PC-3 (cell line): ENCODE data around the gene ANKUB1.

ENCODE experiments used
- EZH2 ChIP-seq: fragments of 300-600 bp; sonication (generic); IDR thresholded peaks from one replicate; pipeline ENCODE4 v1.6.1; 2017; ENCODE audit warnings: antibody characterized with exemption, mild to moderate bottlenecking, low read length; ENCODE audit not compliant: unreplicated experiment
- TF ChIP-seq, protein P1 (sequence below): fragments of 300-600 bp; sonication (generic); conservative IDR thresholded peaks from 2 replicates; pipeline ENCODE4 v1.5.1; 2017; ENCODE audit warnings: antibody characterized with exemption, low read depth, mild to moderate bottlenecking, low read length

DNA sequence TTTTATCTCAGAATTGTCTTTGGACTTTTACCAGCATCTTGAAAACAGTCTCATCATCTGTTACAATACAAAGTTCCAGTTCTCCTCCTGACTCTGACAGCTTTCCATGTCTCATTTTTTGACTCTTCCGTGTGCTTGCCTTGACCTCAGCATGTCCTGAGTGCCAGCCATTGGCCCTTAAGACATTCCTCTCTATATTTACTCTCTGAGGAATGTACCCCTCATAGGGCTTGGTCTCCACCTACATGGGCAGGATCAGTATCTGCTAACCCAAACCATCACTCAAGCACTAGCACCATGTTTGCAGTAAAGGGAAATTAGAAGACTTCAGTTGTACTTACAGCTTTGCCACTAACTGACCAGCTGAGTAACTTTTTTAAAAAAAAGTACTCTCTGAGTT is 16.2 kb downstream of the ANKUB1 start:
- TF ChIP-seq EZH2 = no peak
- TF ChIP-seq, protein P1, sequence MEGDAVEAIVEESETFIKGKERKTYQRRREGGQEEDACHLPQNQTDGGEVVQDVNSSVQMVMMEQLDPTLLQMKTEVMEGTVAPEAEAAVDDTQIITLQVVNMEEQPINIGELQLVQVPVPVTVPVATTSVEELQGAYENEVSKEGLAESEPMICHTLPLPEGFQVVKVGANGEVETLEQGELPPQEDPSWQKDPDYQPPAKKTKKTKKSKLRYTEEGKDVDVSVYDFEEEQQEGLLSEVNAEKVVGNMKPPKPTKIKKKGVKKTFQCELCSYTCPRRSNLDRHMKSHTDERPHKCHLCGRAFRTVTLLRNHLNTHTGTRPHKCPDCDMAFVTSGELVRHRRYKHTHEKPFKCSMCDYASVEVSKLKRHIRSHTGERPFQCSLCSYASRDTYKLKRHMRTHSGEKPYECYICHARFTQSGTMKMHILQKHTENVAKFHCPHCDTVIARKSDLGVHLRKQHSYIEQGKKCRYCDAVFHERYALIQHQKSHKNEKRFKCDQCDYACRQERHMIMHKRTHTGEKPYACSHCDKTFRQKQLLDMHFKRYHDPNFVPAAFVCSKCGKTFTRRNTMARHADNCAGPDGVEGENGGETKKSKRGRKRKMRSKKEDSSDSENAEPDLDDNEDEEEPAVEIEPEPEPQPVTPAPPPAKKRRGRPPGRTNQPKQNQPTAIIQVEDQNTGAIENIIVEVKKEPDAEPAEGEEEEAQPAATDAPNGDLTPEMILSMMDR = no peak
